Measurements from ENCODE around the gene CTBP2.

The CTBP2 gene

GRCh38 chr10:125034675-125035074 is 125.7 kb downstream of the CTBP2 start:
- DNase-seq, result no peak

GRCh38 chr10:125033146-125033924 is 127.0 kb downstream of the CTBP2 start:
- no peak for DNase-seq

GRCh38 chr10:125032474-125033020 is 127.8 kb downstream of the CTBP2 start:
- no peak for DNase-seq

GRCh38 chr10:125030567-125031197 is 129.7 kb downstream of the CTBP2 start:
- no peak for DNase-seq

- no peak for DNase-seq
Measured at GRCh38 chr10:125029584-125030242, 130.7 kb downstream of the CTBP2 start.

GRCh38 chr10:125027871-125028869 is 132.2 kb downstream of the CTBP2 start:
- DNase-seq, result no peak

- no peak for DNase-seq
Measured at GRCh38 chr10:125026974-125027735, 133.2 kb downstream of the CTBP2 start.

GRCh38 chr10:125026036-125026931 is 134.1 kb downstream of the CTBP2 start:
- DNase-seq, result no peak

GRCh38 chr10:125025341-125025740 is 135.0 kb downstream of the CTBP2 start:
- DNase-seq, result no peak

- DNase-seq, result no peak
Measured at GRCh38 chr10:125024497-125025234, 135.7 kb downstream of the CTBP2 start.

- peak; percentile 55 for DNase-seq
Measured at GRCh38 chr10:125023862-125024496, 136.4 kb downstream of the CTBP2 start.

- DNase-seq, result no peak
Measured at GRCh38 chr10:125023255-125023654, 137.1 kb downstream of the CTBP2 start.

GRCh38 chr10:125022671-125023070 is 137.7 kb downstream of the CTBP2 start:
- DNase-seq, result no peak

- DNase-seq, result no peak
Measured at GRCh38 chr10:125021686-125022344, 138.5 kb downstream of the CTBP2 start.

GRCh38 chr10:125020871-125021270 is 139.5 kb downstream of the CTBP2 start:
- no peak for DNase-seq

GRCh38 chr10:125020386-125020785 is 140.0 kb downstream of the CTBP2 start:
- no peak for DNase-seq

- no peak for DNase-seq
Measured at GRCh38 chr10:125018576-125019143, 141.7 kb downstream of the CTBP2 start.
